Measurements from ENCODE around the gene FAM78B.

The FAM78B gene

DNA sequence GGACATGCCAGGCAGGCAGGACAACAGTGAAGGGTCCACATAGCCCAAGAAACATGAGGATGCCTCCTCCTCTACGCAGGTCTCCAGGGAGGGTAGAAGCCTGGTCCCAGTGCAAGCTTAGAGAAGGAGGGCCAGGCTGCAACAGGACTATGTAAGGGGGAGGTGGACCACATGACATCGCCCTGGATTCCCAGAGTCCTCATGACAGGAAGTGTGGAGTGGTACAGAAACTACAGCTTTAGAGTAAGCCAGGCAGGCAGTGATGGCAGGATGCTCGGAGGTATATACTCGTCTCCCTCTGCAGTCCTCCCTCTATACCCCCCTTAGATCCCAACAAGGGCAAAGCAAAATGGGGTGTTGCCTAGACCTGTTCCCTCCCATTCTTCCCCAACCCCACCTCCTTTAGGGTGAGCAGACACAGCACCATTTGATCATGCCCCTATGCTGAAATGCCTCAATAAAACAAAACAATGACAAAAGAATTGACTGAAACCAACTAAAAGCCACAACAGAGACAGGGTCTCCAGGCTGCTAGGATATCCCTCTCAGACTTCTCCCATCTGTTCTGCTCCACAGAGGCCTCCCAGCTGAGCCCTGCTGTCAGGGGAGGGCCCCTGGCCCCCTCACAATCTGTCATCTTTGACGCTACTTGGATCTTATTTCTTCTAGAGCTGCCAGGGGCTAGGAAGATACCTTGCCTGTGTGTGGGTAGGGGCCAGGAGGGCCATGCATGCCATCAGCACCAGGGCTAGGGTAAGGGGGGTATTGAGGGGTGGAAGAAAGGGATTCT lies 13.1 kb downstream of the FAM78B start:
- no peak for ATAC-seq (replicated peaks)
- DNase-seq, result no peak
- H3K27me3 Mint-ChIP-seq, result peaks cover 5 to 30% of the 10 kb centered on the region in 2 donors
- H3K4me1 Mint-ChIP-seq (ENCODE audit: low read depth in 2 of 2), result no peaks in the 10 kb centered on the region
- no peak overlapping the region for H3K4me3 Mint-ChIP-seq
- H3K27ac Mint-ChIP-seq, result no peak overlapping the region
- H3K9me3 Mint-ChIP-seq, result peaks cover 0 to 2% of the 10 kb centered on the region in 2 donors
- H3K36me3 Mint-ChIP-seq (ENCODE audit: insufficient read depth), result no peaks in the 10 kb centered on the region

DNA sequence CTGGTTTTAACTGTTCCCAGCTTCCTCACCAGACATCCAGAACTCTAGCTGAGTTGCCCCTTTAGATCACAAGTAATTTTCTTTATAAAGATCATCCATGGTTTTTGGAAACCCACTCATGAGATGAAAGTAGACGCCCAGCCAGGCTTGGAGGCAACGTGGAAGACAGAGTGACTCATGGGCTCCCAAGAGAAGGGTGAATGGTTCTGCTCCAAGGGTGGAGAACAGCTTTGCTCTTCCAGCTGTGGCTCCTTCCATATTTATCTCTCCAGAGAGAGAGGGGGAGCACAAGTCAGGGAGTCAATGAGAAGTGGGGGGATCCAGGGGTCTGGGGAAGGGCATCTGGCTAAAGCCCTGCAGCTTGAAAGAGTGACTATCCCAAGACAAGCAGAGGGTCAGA lies 13.8 kb downstream of the FAM78B start:
- Mint-ChIP-seq H3K27me3 (peaks cover 5 to 30% of the 10 kb centered on the region in 2 donors), H3K36me3 (ENCODE audit: insufficient read depth) (no peaks in the 10 kb centered on the region)

DNA sequence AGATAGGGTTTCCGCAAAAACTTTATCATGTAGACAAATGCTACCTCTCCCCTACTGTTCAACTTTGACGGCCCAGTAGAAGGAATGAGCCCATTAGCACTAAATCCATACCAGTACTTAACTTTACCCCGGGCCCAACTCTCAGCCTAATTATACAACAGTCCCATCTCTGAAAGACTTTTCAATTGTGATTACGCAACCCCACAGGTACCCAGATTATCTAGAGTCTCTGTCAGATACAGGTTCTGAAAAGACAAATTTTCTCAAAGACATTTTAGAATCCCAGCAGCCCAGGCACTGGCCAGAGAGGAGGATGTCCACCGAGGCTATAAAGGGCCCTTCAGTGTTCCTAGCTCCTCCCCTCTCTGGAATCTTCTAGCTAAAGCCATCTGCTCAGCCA lies 15.0 kb downstream of the FAM78B start:
- H3K9me3 Mint-ChIP-seq, result peaks cover 0 to 4% of the 10 kb centered on the region in 2 donors
- DNase-seq (no peak), ATAC-seq (replicated peaks) (no peak)
- no peaks in the 10 kb centered on the region for H3K4me1 Mint-ChIP-seq (ENCODE audit: low read depth in 2 of 2)
- H3K4me3 Mint-ChIP-seq, result no peak overlapping the region
- no peaks in the 10 kb centered on the region for H3K36me3 Mint-ChIP-seq (ENCODE audit: insufficient read depth)
- peaks cover 5 to 23% of the 10 kb centered on the region in 2 donors for H3K27me3 Mint-ChIP-seq
- no peak overlapping the region for H3K27ac Mint-ChIP-seq

More for the DNA sequence above, 13.8 kb downstream of the FAM78B start:
- ATAC-seq (replicated peaks) (no peak), DNase-seq (no peak)
- Mint-ChIP-seq H3K4me3 (no peak overlapping the region), H3K9me3 (peaks cover 0 to 4% of the 10 kb centered on the region in 2 donors), H3K27ac (no peak overlapping the region), H3K4me1 (ENCODE audit: low read depth in 2 of 2) (no peaks in the 10 kb centered on the region)

DNA sequence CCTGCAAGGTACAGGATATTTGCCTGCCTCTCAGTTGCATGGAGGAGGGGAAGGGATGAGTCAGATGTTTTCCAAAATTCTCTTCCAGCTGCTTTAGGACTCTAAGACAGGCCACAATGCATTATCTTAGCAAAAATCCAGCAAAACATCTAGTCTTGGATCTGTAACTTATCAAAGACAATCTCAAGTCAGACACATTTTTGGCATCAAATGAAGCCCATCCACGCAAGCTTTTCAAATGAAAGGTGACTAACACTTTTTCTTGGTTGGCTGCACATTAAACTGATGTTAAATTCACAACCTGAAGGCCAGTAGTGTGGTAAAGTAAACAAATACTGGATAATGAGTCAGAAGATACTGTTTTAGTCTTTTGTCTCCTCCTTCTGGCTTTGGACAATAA lies 21.3 kb downstream of the FAM78B start:
- Mint-ChIP-seq H3K27me3 (no peaks in the 10 kb centered on the region), H3K4me3 (no peak overlapping the region), H3K9me3 (peaks cover 0 to 2% of the 10 kb centered on the region in 2 donors), H3K4me1 (ENCODE audit: low read depth in 2 of 2) (no peaks in the 10 kb centered on the region), H3K36me3 (ENCODE audit: insufficient read depth) (no peaks in the 10 kb centered on the region), H3K27ac (no peak overlapping the region)
- ATAC-seq (replicated peaks), result no peak
- DNase-seq, result no peak

DNA sequence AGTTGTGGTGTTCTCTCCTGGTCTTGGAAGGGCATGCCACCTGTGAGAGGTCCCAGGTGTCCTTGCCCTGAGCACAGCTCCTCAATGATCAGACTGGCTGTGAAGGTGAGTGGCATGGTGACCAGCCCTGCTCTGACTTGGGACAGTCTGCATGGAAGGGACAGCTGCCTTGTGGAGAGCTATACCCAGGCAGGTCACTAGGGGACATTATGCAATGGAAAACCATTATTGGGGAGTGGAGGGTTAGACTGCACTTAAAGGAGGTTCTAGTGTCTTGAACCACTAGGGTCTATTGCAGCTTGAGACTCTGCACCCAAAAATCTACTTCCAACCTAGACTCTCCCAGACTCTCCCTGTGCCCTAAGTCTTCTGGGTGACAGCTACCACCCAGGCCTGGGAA lies 24.8 kb downstream of the FAM78B start:
- DNase-seq (no peak), ATAC-seq (replicated peaks) (no peak)
- Mint-ChIP-seq H3K27ac (no peak overlapping the region), H3K36me3 (ENCODE audit: insufficient read depth) (no peaks in the 10 kb centered on the region), H3K27me3 (peaks cover 0 to 8% of the 10 kb centered on the region in 2 donors), H3K4me3 (no peak overlapping the region), H3K4me1 (ENCODE audit: low read depth in 2 of 2) (no peaks in the 10 kb centered on the region), H3K9me3 (no peaks in the 10 kb centered on the region)

DNA sequence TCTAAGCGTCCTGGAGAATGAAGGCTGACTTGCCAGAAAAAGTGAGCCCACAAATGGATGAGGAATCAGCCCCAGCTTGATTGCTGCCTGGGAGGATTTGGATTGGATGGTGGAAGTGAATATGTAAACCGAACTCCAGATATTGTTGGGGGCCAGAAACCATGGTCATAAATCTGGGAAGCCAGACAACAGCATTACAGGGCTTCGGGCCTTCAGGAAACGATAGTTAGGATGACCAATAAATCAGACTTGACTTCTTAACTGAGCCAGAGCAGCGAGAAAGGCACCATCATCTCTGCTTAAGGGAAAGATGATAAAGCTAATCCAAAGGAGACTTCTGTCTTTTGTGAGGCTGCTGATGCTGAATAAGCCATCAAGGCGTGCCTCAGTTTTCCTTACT lies 26.6 kb downstream of the FAM78B start:
- ATAC-seq (replicated peaks) (no peak), DNase-seq (no peak)
- H3K27ac Mint-ChIP-seq, result no peak overlapping the region
- no peaks in the 10 kb centered on the region for H3K36me3 Mint-ChIP-seq (ENCODE audit: insufficient read depth)
- H3K4me1 Mint-ChIP-seq (ENCODE audit: low read depth in 2 of 2), result no peaks in the 10 kb centered on the region
- peaks cover 0 to 8% of the 10 kb centered on the region in 2 donors for H3K27me3 Mint-ChIP-seq
- no peak overlapping the region for H3K4me3 Mint-ChIP-seq
- H3K9me3 Mint-ChIP-seq, result no peaks in the 10 kb centered on the region

DNA sequence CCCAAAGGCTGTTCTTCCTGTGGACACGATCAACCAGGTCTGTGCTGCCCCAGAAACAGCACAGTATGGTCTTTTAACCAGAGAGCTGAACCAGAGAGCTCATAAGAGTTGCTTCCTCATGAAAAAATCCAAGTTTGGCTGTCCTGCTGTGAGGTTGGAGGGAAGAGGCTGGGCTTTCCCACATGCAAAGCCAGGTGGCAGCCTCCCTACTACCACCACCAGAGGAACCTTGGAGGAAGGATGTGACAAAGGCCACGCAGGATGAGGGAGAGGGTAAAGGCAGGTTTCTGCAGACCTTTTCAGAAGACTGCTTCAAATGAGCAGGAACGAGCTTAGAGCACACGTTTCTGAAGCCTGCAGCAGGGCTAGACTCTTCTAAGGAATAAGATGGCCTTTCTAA lies 27.1 kb downstream of the FAM78B start:
- peaks cover 0 to 8% of the 10 kb centered on the region in 2 donors for H3K27me3 Mint-ChIP-seq
- no peaks in the 10 kb centered on the region for H3K36me3 Mint-ChIP-seq (ENCODE audit: insufficient read depth)
- no peak for ATAC-seq (replicated peaks)
- H3K27ac Mint-ChIP-seq, result no peak overlapping the region
- no peak for DNase-seq
- no peaks in the 10 kb centered on the region for H3K4me1 Mint-ChIP-seq (ENCODE audit: low read depth in 2 of 2)
- no peak overlapping the region for H3K4me3 Mint-ChIP-seq
- H3K9me3 Mint-ChIP-seq, result no peaks in the 10 kb centered on the region

DNA sequence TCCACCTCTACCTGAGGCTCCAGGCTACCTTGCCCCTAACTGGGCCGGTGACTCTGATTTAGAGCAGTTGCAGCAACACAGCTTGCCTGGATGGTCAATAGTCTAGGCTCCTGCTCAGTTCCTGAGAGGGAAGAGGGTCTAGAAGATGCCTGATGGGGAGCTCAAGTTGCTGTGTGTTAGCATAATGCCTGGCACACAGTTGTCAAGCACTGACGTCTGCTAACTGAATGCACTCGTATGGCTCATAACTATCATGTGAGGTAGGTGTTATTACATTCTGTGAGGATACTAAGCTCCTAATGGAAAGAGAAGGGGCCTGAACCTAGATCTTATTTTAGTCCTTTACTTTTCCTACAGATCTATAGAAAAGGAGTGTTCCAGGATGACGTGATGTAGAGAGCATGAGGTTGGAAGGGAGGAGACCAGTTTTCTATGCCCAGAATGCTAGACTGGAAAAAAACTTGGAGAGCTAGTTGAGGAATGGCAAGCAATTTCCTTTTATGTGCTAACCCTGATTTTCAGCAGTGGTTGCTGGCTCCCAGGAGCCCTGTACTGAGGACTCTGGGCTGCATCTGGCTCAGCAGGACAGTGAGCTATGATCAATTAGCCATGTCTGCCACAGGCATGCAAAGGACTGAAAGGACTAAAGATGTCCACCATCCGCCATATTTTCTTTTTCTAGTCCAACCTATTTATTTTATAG lies 30.0 kb downstream of the FAM78B start:
- no peaks in the 10 kb centered on the region for H3K4me1 Mint-ChIP-seq (ENCODE audit: low read depth in 2 of 2)
- DNase-seq (no peak), ATAC-seq (replicated peaks) (no peak)
- H3K27ac Mint-ChIP-seq, result no peak overlapping the region
- no peaks in the 10 kb centered on the region for H3K36me3 Mint-ChIP-seq (ENCODE audit: insufficient read depth)
- peaks cover 0 to 8% of the 10 kb centered on the region in 2 donors for H3K27me3 Mint-ChIP-seq
- H3K9me3 Mint-ChIP-seq, result no peaks in the 10 kb centered on the region
- H3K4me3 Mint-ChIP-seq, result no peak overlapping the region

DNA sequence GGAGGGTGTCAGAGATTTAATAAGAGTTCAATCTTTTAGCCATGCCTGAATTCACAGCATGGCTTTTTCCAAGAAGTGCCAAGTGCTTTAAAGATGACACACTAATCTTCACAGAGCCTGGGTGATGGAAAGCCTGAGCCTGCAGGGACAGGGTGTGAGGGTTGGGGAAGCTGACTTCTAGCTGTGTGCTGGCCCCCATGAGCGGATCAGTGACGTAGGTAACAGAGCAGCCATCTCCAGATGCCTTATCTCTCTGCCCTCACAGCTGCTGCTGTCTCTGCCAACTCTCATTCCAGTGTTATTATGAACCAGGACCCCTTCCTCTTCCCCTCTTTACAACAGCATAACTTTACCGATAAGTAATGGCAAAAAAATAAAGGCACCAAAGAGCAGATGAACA lies 30.6 kb downstream of the FAM78B start:
- no peak overlapping the region for H3K4me3 Mint-ChIP-seq
- peaks cover 0 to 8% of the 10 kb centered on the region in 2 donors for H3K27me3 Mint-ChIP-seq
- no peaks in the 10 kb centered on the region for H3K4me1 Mint-ChIP-seq (ENCODE audit: low read depth in 2 of 2)
- DNase-seq (no peak), ATAC-seq (replicated peaks) (no peak)
- no peak overlapping the region for H3K27ac Mint-ChIP-seq
- no peaks in the 10 kb centered on the region for H3K36me3 Mint-ChIP-seq (ENCODE audit: insufficient read depth)
- no peaks in the 10 kb centered on the region for H3K9me3 Mint-ChIP-seq

DNA sequence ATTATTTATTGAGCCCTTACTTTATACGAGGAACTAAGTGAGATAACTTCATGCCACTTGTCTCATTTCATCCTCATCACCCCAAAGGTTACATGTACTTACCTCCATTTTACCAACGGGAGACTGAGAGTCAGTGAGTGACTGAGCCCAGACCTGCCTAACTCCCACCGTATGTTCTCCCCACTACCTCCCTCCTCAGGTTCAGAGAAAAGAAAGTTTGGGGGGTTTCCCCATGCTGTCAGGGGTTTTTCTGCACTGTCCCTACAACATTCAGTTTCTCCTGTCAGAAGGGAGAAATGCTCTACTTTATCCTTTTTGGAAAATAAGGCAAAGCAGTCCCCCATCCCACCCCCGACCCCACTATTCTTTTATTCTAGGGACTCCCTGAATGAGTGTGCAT lies 32.9 kb downstream of the FAM78B start:
- Mint-ChIP-seq H3K27me3 (peaks cover 8 to 9% of the 10 kb centered on the region in 2 donors), H3K4me3 (no peak overlapping the region), H3K9me3 (peaks cover 0 to 5% of the 10 kb centered on the region in 2 donors), H3K36me3 (ENCODE audit: insufficient read depth) (no peaks in the 10 kb centered on the region), H3K4me1 (ENCODE audit: low read depth in 2 of 2) (no peaks in the 10 kb centered on the region), H3K27ac (no peak overlapping the region)
- no peak for ATAC-seq (replicated peaks)
- DNase-seq, result no peak

DNA sequence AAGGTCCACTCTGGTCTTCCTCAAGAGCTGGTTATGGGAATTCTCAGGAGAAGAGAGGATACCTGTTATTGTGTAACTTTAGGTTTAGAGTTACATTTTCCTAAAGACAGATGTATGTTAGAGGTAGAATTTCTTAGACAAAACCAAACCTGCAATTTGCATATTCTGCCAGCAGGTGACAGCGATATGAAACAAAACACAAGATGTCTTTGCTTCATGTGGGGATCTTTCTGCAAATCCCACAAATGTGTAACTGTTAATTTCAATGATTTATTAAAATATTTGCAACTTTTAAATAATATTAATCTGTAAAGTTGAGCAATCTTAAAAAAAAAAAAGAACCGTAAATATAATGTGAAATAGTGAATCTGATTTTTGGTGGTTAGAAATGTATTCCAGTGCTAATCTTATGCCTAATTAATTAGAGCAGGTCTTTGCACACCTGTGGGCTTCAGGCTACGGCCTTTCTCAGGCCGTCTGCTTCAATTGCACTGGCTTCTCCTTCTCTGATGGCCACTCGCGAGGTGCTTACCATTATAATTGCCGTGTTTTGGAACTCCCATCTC lies 33.4 kb downstream of the FAM78B start:
- no peak for ATAC-seq (replicated peaks)
- Mint-ChIP-seq H3K4me1 (ENCODE audit: low read depth in 2 of 2) (no peaks in the 10 kb centered on the region), H3K27me3 (peaks cover 6 to 9% of the 10 kb centered on the region in 2 donors), H3K4me3 (no peak overlapping the region), H3K36me3 (ENCODE audit: insufficient read depth) (no peaks in the 10 kb centered on the region), H3K27ac (no peak overlapping the region), H3K9me3 (peaks cover 0 to 5% of the 10 kb centered on the region in 2 donors)
- no peak for DNase-seq

DNA sequence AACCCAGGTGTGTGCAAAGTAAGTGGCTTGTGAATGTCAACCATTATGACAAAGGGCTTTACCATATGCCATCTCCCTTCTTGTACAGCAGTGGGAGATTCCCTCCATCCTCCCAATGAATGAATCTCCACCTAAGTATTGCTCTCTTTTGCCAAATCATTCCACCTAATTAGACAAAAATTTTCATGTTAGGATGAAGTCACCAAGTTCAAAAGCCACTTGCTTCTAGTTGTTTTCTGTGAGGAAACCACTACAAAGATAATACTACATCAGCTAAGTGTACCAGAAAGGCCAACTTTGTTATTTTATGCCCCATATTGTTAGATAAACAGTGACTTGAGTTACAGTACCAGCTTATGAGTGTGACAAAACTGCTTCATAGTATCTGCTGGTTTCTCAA lies 34.3 kb downstream of the FAM78B start:
- Mint-ChIP-seq H3K36me3 (ENCODE audit: insufficient read depth) (no peaks in the 10 kb centered on the region), H3K27me3 (peaks cover 0 to 9% of the 10 kb centered on the region in 2 donors), H3K4me3 (no peak overlapping the region), H3K27ac (no peak overlapping the region), H3K4me1 (ENCODE audit: low read depth in 2 of 2) (no peaks in the 10 kb centered on the region), H3K9me3 (peaks cover 0 to 5% of the 10 kb centered on the region in 2 donors)
- ATAC-seq (replicated peaks) (no peak), DNase-seq (no peak)

DNA sequence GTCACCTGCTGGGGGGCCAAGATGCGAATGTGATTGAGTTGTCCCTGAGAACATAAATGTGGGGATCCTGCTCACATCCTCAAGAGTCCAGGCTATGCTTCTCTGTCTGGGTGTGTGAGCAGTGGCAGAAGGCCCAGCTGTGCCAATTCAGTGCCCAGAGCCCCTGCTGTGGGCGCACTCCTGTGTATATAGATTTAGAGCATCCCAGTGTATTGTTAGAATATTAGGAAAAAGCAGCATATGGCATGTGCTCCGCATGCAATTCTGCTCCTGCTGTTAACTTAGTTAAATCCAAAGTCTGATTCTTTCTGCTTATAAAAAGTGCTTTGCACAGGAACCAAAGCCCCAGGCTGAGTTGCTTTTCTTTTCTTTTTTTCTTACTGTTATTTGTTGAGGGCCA lies 37.8 kb downstream of the FAM78B start:
- no peak overlapping the region for H3K27ac Mint-ChIP-seq
- H3K27me3 Mint-ChIP-seq, result peaks cover 0 to 9% of the 10 kb centered on the region in 2 donors
- ATAC-seq (replicated peaks), result no peak
- no peak overlapping the region for H3K4me3 Mint-ChIP-seq
- H3K4me1 Mint-ChIP-seq (ENCODE audit: low read depth in 2 of 2), result no peaks in the 10 kb centered on the region
- no peak for DNase-seq
- H3K9me3 Mint-ChIP-seq, result peaks cover 2 to 5% of the 10 kb centered on the region in 2 donors
- no peaks in the 10 kb centered on the region for H3K36me3 Mint-ChIP-seq (ENCODE audit: insufficient read depth)

DNA sequence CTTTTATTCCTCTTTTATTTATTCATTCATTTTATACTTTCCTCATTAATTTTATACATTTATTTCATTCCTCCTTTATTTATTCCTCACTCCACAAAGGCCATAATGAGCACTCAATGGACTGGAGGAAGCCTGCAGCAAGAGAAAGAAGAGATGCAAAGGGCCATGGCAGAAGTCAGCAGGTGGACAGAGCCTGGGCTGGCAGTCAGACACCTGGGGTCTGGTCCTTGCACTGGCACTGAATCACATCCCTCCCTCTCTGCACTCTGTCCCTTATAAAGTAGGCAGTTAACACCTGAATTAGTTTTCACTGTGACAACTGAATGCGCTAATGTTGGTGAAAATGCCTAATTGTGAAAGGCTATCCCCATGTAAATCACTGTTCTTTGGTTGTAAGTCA lies 38.6 kb downstream of the FAM78B start:
- H3K4me1 Mint-ChIP-seq (ENCODE audit: low read depth in 2 of 2), result no peaks in the 10 kb centered on the region
- H3K27ac Mint-ChIP-seq, result no peak overlapping the region
- no peak for DNase-seq
- no peaks in the 10 kb centered on the region for H3K36me3 Mint-ChIP-seq (ENCODE audit: insufficient read depth)
- H3K27me3 Mint-ChIP-seq, result peaks cover 0 to 9% of the 10 kb centered on the region in 2 donors
- no peak for ATAC-seq (replicated peaks)
- H3K9me3 Mint-ChIP-seq, result peaks cover 2 to 5% of the 10 kb centered on the region in 2 donors
- no peak overlapping the region for H3K4me3 Mint-ChIP-seq
